ENCODE measurements around the gene RGS3. TPM values are rescaled to one million over a fixed set of nuclear protein-coding genes. Genes with fewer than 3 reads are reported as not detected.

Gene RGS3
- total and polyA plus RNA-seq, 2 of the 13 experiments (the other 11 are each of a cell fraction or from before 2014, with no cell fraction given) = 17.1 to 28.8 TPM

DNA sequence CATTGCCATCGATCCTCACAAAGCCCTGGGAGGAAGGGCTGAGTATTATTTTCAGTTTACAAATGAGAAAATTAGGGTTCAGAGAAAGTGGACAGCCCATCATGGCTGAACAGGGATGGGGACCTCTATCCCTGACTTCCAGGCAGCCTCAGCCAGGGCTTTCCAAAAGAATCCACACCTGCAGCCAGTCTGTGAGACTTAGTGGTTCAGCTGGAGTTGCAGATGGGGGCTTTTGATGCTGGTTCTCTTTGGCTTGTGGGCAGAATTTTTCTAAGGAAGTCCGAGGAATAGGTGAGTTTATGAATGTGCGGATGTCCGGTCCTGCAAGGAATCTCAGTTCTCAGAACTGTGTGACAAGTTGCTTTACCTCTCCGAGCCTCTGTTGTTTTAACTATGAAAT is 138.1 kb downstream of the RGS3 start (continued):
- TF ChIP-seq ZNF142 (CRISPR knock-in tag; IDR thresholded peaks at IDR 0.05) = no peak
- TF ChIP-seq ZNF446 (CRISPR knock-in tag; IDR thresholded peaks at IDR 0.05) = no peak
- TF ChIP-seq ZNF34 (CRISPR knock-in tag; IDR thresholded peaks at IDR 0.05; ENCODE audit: borderline replicate concordance) = no peak

- Histone ChIP-seq H3K27ac (ENCODE audit: extremely low read length, insufficient read depth, low read length) (no peak overlapping the region), H2AFZ (ENCODE audit: low read length) (no peak overlapping the region), H3K79me2 (ENCODE audit: insufficient read depth, low read length) (no peaks in the 10 kb centered on the region), H4K20me1 (ENCODE audit: insufficient read depth, low read length) (no peaks in the 10 kb centered on the region), H3K4me2 (ENCODE audit: low read depth, low read length) (peak overlapping the region; percentile 88), H3K9ac (ENCODE audit: insufficient read depth, low read depth, low read length) (peak overlapping the region; percentile 41), H3K27me3 (ENCODE audit: control insufficient read depth in 1 of 2, insufficient read depth in 2 of 2, low read length in 2 of 2) (no peaks in the 10 kb centered on the region), H3K4me1 (ENCODE audit: insufficient read depth, low read length) (peaks cover 64% of the 10 kb centered on the region), H3K9me3 (ENCODE audit: low read length) (no peaks in the 10 kb centered on the region), H3K36me3 (replicated peaks in 1 of 2; ENCODE audit: control insufficient read depth in 1 of 2, insufficient read depth in 2 of 2, low read length in 2 of 2) (peaks cover 0 to 1% of the 10 kb centered on the region in 2 experiments; a peak in 1 of 5 replicates), H3K4me3 (replicated peaks in 1 of 3; ENCODE audit: insufficient read depth in 1 of 3, low read depth in 2 of 3, low read length in 3 of 3) (peak overlapping the region in 1 of 3 experiments; percentile 62; a peak in 1 of 6 replicates)
- WGBS (ENCODE audit: low lambda C conversion rate) = 0% methylated on average over 2 of the region's 17 CpGs
- POLR2A ChIA-PET = interaction anchor here (0.6 to 2.7 kb wide), 13 partner anchors 10 to 327 kb away, joined by 3 to 22 read pairs (median 3); partner anchors contain the start of genes CDC26 and PRPF4
- intact Hi-C loops (cut with micrococcal nuclease; ENCODE audit: unreplicated experiment) = no loop called here
- FAIRE-seq = no peak
- BruUV-seq (replicated peaks) = no TSS peak
- ATAC-seq = peak; percentile 65
- CTCF ChIA-PET (ENCODE audit: low intra/inter-chr PET ratio, low total read pairs) = interaction anchor here (0.9 kb wide), 1 partner anchor 10 kb away, joined by 3 read pairs; no protein-coding TSS in a partner anchor
- in situ Hi-C loops (cut with HindIII; ENCODE audit: extremely low pct_ligation_motif_present, low pct_unique_long_range_greater_than_20kb) = no loop called here
- peak; percentile 54 for DNase-seq (ENCODE audit: low spot score)
- TF ChIP-seq ZBTB7B (CRISPR knock-in tag; IDR thresholded peaks at IDR 0.05) (peak; percentile 30; the same call in 1 of the 2 replicates), DMAP1 (CRISPR knock-in tag; IDR thresholded peaks at IDR 0.05) (no peak), BHLHE40 (IDR thresholded peaks at IDR 0.05; ENCODE audit: low read length) (0 out of 2 replicates have a peak, but pooled peaks have one; percentile 50), ZFP36 (IDR thresholded peaks at IDR 0.05; ENCODE audit: borderline replicate concordance, low read depth, low read length, partially characterized antibody) (no peak), TBX2 (CRISPR knock-in tag; IDR thresholded peaks at IDR 0.05; ENCODE audit: borderline replicate concordance) (peak; percentile 30; the same call in 1 of the 2 replicates), DPF2 (CRISPR knock-in tag; IDR thresholded peaks at IDR 0.05; ENCODE audit: borderline replicate concordance, low read depth) (0 out of 2 replicates have a peak, but pooled peaks have one; percentile 37), SNAI1 (CRISPR knock-in tag; IDR thresholded peaks at IDR 0.05; ENCODE audit: borderline replicate concordance) (no peak)
- TF ChIP-seq, protein P1, sequence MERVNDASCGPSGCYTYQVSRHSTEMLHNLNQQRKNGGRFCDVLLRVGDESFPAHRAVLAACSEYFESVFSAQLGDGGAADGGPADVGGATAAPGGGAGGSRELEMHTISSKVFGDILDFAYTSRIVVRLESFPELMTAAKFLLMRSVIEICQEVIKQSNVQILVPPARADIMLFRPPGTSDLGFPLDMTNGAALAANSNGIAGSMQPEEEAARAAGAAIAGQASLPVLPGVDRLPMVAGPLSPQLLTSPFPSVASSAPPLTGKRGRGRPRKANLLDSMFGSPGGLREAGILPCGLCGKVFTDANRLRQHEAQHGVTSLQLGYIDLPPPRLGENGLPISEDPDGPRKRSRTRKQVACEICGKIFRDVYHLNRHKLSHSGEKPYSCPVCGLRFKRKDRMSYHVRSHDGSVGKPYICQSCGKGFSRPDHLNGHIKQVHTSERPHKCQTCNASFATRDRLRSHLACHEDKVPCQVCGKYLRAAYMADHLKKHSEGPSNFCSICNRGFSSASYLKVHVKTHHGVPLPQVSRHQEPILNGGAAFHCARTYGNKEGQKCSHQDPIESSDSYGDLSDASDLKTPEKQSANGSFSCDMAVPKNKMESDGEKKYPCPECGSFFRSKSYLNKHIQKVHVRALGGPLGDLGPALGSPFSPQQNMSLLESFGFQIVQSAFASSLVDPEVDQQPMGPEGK (CRISPR knock-in tag; IDR thresholded peaks at IDR 0.05) = peak; percentile 26; the same call in 1 of the 2 replicates
- TF ChIP-seq, protein P2, sequence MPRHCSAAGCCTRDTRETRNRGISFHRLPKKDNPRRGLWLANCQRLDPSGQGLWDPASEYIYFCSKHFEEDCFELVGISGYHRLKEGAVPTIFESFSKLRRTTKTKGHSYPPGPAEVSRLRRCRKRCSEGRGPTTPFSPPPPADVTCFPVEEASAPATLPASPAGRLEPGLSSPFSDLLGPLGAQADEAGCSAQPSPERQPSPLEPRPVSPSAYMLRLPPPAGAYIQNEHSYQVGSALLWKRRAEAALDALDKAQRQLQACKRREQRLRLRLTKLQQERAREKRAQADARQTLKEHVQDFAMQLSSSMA (CRISPR knock-in tag; IDR thresholded peaks at IDR 0.05) = 0 out of 2 replicates have a peak, but pooled peaks have one; percentile 28
These were observed 138.9 kb downstream of the RGS3 start for GRCh38 chr9:113602126-113603047.
